ENCODE data around the gene APLP2. TPM values are rescaled to one million over a fixed set of nuclear protein-coding genes. Genes with fewer than 3 reads are reported as not detected.

APLP2 gene
- total and polyA plus RNA-seq, 9 of the 15 experiments (the other 6 are each of a cell fraction or from before 2014, with no cell fraction given) = 17.4 to 164 (median 118) TPM

- FAIRE-seq = no peak
- POLR2A ChIA-PET = interaction anchor here (0.7 to 1.0 kb wide), 3 partner anchors 10 to 370 kb away, joined by 3 to 5 read pairs (median 4); no protein-coding TSS in a partner anchor
- Histone ChIP-seq H2AFZ (ENCODE audit: low read depth, low read length) (no peak overlapping the region), H3K9ac (ENCODE audit: insufficient read depth in 1 of 2, low read depth in 2 of 2, low read length in 2 of 2) (no peak overlapping the region), H3K9me1 (ENCODE audit: control insufficient read depth, insufficient read depth, low read length) (peaks cover 4% of the 10 kb centered on the region), H3K4me2 (ENCODE audit: insufficient read depth, low read length) (no peak overlapping the region), H4K20me1 (replicated peaks; ENCODE audit: control insufficient read depth, insufficient read depth, low read length) (0 out of 2 replicates have a peak, but pooled peaks cover 3% of the 10 kb centered on the region), H3K79me2 (ENCODE audit: control insufficient read depth, insufficient read depth, low read length) (no peaks in the 10 kb centered on the region), H3K4me3 (no peak overlapping the region), H3K9me3 (replicated peaks; ENCODE audit: control insufficient read depth, insufficient read depth, low read depth, low read length) (no peaks in the 10 kb centered on the region), H3K27me3 (ENCODE audit: control insufficient read depth in 2 of 2, insufficient read depth in 2 of 2, low read length in 2 of 2) (no peaks in the 10 kb centered on the region), H3K4me1 (replicated peaks in 1 of 2; ENCODE audit: control insufficient read depth in 2 of 2, insufficient read depth in 2 of 2, low read length in 2 of 2) (0 out of 5 replicates have a peak, but pooled peaks cover 0 to 3% of the 10 kb centered on the region in 2 experiments), H3K36me3 (ENCODE audit: control insufficient read depth, insufficient read depth, low read length) (peaks cover 44% of the 10 kb centered on the region), H3K27ac (ENCODE audit: extremely low read depth, low read depth, low read length) (no peak overlapping the region)
- BruUV-seq (replicated peaks) = no TSS peak
- DNase-seq (ENCODE audit: extremely low read depth in 1 of 4, low spot score in 3 of 4) = no peak
- in situ Hi-C loops (cut with MboI) = no loop called here
- peak; percentile 23; the same call in 2 of the 3 replicates for ATAC-seq
- TF ChIP-seq SPI1 (IDR thresholded peaks at IDR 0.05; ENCODE audit: borderline replicate concordance, low read depth, low read length) (0 out of 2 replicates have a peak, but pooled peaks have one; percentile 30), KDM5B (IDR thresholded peaks at IDR 0.05; ENCODE audit: insufficient replicate concordance, low read depth, low read length) (no peak)
- intact Hi-C loops (cut with micrococcal nuclease) = no loop called here
- 62% methylated on average over 5 of the region's 5 CpGs for WGBS (ENCODE audit: insufficient coverage, low coverage, missing lambda C conversion rate)
- CTCF ChIA-PET (ENCODE audit: low intra/inter-chr PET ratio) = no interaction called here
These were observed 77.1 kb downstream of the APLP2 start for GRCh38 chr11:130146796-130147195.

DNA sequence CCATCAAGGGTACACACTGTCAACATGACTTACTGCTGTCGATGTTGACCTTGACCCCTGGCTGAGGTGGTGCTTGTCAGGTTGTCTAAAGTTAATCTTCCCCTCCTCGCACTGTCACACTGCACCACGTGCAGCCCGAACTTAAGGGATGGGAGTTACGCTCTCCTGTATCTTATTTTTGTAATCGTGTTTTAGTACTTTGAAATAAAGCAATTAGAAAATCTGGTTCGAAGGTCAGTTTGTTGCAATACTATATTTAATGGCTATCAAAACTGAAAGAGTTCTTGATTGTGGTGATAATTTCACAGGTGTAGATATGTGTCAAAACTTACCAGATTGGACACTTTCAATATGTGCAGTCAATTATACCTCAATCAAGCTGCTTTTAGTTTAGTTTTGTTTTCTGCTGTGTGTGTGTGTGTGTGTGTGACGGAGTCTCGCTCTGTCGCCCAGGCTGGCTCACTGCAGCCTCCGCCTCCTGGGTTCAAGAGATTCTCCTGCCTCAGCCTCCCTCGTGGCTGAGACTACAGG lies 79.2 kb downstream of the APLP2 start:
- H3K4me1 ChIP-seq (replicated peaks in 1 of 2; ENCODE audit: control insufficient read depth in 2 of 2, insufficient read depth in 2 of 2, low read length in 2 of 2) = 0 out of 5 replicates have a peak, but pooled peaks cover 0 to 3% of the 10 kb centered on the region in 2 experiments
- H3K9me3 ChIP-seq (replicated peaks; ENCODE audit: control insufficient read depth, insufficient read depth, low read depth, low read length) = no peaks in the 10 kb centered on the region
- intact Hi-C loops (cut with micrococcal nuclease) (no loop called here), in situ Hi-C loops (cut with MboI) (no loop called here)
- peaks cover 4% of the 10 kb centered on the region for H3K9me1 ChIP-seq (ENCODE audit: control insufficient read depth, insufficient read depth, low read length)
- H3K4me2 ChIP-seq (ENCODE audit: insufficient read depth, low read length) = no peak overlapping the region
- ChIA-PET POLR2A (no interaction called here), CTCF (ENCODE audit: low intra/inter-chr PET ratio) (no interaction called here)
- DNase-seq (ENCODE audit: extremely low read depth in 1 of 4, low spot score in 3 of 4) (no peak), FAIRE-seq (no peak), ATAC-seq (no peak)
- no peak overlapping the region for H3K9ac ChIP-seq (ENCODE audit: insufficient read depth in 1 of 2, low read depth in 2 of 2, low read length in 2 of 2)
- BruUV-seq (replicated peaks) = no TSS peak
- TF ChIP-seq SOX6 (IDR thresholded peaks at IDR 0.05) (no peak), ZNF316 (IDR thresholded peaks at IDR 0.05) (no peak), SP2 (IDR thresholded peaks at IDR 0.05; ENCODE audit: extremely low read depth, low read depth, low read length, poor library complexity, severe bottlenecking) (no peak)
- TF ChIP-seq, protein P1, sequence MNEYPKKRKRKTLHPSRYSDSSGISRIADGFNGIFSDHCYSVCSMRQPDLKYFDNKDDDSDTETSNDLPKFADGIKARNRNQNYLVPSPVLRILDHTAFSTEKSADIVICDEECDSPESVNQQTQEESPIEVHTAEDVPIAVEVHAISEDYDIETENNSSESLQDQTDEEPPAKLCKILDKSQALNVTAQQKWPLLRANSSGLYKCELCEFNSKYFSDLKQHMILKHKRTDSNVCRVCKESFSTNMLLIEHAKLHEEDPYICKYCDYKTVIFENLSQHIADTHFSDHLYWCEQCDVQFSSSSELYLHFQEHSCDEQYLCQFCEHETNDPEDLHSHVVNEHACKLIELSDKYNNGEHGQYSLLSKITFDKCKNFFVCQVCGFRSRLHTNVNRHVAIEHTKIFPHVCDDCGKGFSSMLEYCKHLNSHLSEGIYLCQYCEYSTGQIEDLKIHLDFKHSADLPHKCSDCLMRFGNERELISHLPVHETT (CRISPR knock-in tag; conservative IDR thresholded peaks at IDR 0.05 in 1 of 2, IDR thresholded peaks at IDR 0.05 in 1 of 2) = no peak
- TF ChIP-seq, protein P2, sequence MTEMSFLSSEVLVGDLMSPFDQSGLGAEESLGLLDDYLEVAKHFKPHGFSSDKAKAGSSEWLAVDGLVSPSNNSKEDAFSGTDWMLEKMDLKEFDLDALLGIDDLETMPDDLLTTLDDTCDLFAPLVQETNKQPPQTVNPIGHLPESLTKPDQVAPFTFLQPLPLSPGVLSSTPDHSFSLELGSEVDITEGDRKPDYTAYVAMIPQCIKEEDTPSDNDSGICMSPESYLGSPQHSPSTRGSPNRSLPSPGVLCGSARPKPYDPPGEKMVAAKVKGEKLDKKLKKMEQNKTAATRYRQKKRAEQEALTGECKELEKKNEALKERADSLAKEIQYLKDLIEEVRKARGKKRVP (CRISPR knock-in tag; IDR thresholded peaks at IDR 0.05) = no peak
- WGBS (ENCODE audit: insufficient coverage, low coverage, missing lambda C conversion rate) = 81% methylated on average over 12 of the region's 12 CpGs
- peaks cover 24% of the 10 kb centered on the region for H3K36me3 ChIP-seq (ENCODE audit: control insufficient read depth, insufficient read depth, low read length)
- H3K79me2 ChIP-seq (ENCODE audit: control insufficient read depth, insufficient read depth, low read length) = no peaks in the 10 kb centered on the region
- no peaks in the 10 kb centered on the region for H3K27me3 ChIP-seq (ENCODE audit: control insufficient read depth in 2 of 2, insufficient read depth in 2 of 2, low read length in 2 of 2)
- H2AFZ ChIP-seq (ENCODE audit: low read depth, low read length) = no peak overlapping the region
- no peak overlapping the region for H3K4me3 ChIP-seq
- H4K20me1 ChIP-seq (replicated peaks; ENCODE audit: control insufficient read depth, insufficient read depth, low read length) = 0 out of 2 replicates have a peak, but pooled peaks cover 3% of the 10 kb centered on the region
- H3K27ac ChIP-seq (ENCODE audit: extremely low read depth, low read depth, low read length) = no peak overlapping the region
